Mucosa of stomach (tissue), 1 donor: ENCODE data around the gene NACC1.

ENCODE experiments used
- H3K27me3 ChIP-seq: one replicate; pipeline ENCODE4 v1.7.0; 2013; ENCODE audit warnings: mild to moderate bottlenecking, low read length; ENCODE audit not compliant: control insufficient read depth, insufficient read depth
- H3K36me3 ChIP-seq: one replicate; pipeline ENCODE4 v1.7.0; 2013; ENCODE audit warnings: low read length; ENCODE audit not compliant: control insufficient read depth, insufficient read depth
- H3K4me1 ChIP-seq: one replicate; pipeline ENCODE4 v1.7.0; 2013; ENCODE audit warnings: mild to moderate bottlenecking, low read length; ENCODE audit not compliant: control insufficient read depth, insufficient read depth
- H3K4me3 ChIP-seq: one replicate; pipeline ENCODE4 v1.7.0; 2013; ENCODE audit warnings: low read length
- H3K9ac ChIP-seq: one replicate; pipeline ENCODE4 v1.7.0; 2013; ENCODE audit warnings: mild to moderate bottlenecking, low read length, moderate library complexity
- H3K9me3 ChIP-seq: one replicate; pipeline ENCODE4 v1.7.0; 2013; ENCODE audit warnings: mild to moderate bottlenecking, low read length, moderate library complexity; ENCODE audit not compliant: control insufficient read depth
- donor health status: Pancreatic carcinoma.

NACC1 gene

DNA sequence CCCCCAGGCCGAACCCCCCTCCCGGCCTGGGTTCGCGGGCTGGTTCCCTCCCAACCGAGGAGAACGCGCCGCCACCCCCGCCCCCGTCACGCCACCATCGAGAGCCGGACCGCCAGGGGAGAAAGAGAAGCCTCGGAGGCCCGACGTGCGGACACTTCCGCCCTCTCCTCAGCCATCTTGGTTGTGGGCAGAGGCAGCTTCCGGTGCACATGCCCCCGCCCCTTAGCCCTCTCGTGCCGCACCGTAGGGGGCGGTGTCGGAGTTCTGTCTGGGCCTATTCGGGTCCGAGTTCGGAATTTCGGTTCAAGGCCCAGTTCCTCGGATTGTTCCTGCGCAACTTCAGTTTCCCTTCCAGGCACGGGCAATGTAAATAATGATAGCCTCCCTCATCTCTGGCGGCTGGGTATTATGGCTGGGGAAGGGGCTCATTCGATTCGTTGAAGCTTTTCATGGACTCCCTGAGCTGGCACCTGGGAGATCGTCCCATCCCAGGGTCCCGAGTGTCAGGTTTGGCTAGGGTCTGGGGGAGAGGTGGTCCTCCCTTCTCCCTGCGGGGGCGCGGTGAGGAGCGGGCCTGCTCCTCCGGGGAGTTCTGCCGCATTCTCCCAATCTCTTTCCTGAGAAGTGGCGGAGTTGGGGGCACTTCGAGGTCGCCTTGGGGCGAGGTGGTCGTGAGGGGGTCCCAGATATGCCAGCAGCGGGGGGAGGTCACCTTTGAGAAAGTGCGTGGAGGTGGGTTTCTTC is 32.3 kb downstream of the NACC1 start, which contains the start of the genes IER2 and STX10:
Gene IER2, plus strand, starts transcription at position 225 of the 744 bp plus-strand sequence. CDS start 2,776 bp downstream, outside the sequence.
Gene STX10, minus strand, starts transcription at position 189 of the 744 bp plus-strand sequence. CDS start 202 bp downstream, outside the sequence.
- Histone ChIP-seq H3K4me1 (peaks cover 14% of the 10 kb centered on the region), H3K27me3 (no peaks in the 10 kb centered on the region), H3K9ac (peak within 1 kb of the TSS; percentile 100), H3K36me3 (no peaks in the 10 kb centered on the region), H3K4me3 (peak within 1 kb of the TSS; percentile 100), H3K9me3 (no peaks in the 10 kb centered on the region)

GRCh38 chr19:13150931-13151604 is 33.0 kb downstream of the NACC1 start:
- Histone ChIP-seq H3K36me3 (no peaks in the 10 kb centered on the region), H3K9me3 (no peaks in the 10 kb centered on the region), H3K4me3 (peak overlapping the region; percentile 100), H3K27me3 (no peaks in the 10 kb centered on the region), H3K4me1 (peaks cover 21% of the 10 kb centered on the region), H3K9ac (peak overlapping the region; percentile 100)

- peak overlapping the region; percentile 100 for H3K9ac ChIP-seq
- H3K9me3 ChIP-seq = no peaks in the 10 kb centered on the region
- peaks cover 26% of the 10 kb centered on the region for H3K4me1 ChIP-seq
- peak overlapping the region; percentile 100 for H3K4me3 ChIP-seq
- no peaks in the 10 kb centered on the region for H3K36me3 ChIP-seq
- H3K27me3 ChIP-seq = no peaks in the 10 kb centered on the region
Measured at GRCh38 chr19:13151605-13152355, 33.7 kb downstream of the NACC1 start.

GRCh38 chr19:13152356-13152973 is 34.4 kb downstream of the NACC1 start:
- Histone ChIP-seq H3K9me3 (no peaks in the 10 kb centered on the region), H3K9ac (peak overlapping the region; percentile 97), H3K4me3 (peak overlapping the region; percentile 88), H3K27me3 (no peaks in the 10 kb centered on the region), H3K4me1 (peaks cover 26% of the 10 kb centered on the region), H3K36me3 (no peaks in the 10 kb centered on the region)

DNA sequence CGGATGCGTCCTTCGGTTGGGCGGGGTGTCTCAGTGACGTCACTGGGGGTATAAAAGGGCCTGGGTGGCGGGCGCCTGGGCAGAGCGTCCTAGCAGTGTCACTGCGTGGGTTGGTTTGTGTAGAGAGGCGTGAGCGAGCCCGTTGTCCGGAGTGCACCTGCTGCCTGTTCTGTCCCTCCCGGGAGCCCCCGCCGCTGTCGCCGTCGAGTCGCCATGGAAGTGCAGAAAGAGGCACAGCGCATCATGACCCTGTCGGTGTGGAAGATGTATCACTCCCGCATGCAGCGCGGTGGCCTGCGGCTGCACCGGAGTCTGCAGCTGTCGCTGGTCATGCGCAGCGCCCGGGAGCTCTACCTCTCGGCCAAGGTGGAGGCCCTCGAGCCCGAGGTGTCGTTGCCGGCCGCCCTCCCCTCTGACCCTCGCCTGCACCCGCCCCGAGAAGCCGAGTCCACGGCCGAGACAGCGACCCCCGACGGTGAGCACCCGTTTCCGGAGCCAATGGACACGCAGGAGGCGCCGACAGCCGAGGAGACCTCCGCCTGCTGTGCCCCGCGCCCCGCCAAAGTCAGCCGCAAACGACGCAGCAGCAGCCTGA is 35.0 kb downstream of the NACC1 start:
- peaks cover 26% of the 10 kb centered on the region for H3K4me1 ChIP-seq

GRCh38 chr19:13153569-13154240 is 35.6 kb downstream of the NACC1 start:
- no peaks in the 10 kb centered on the region for H3K36me3 ChIP-seq
- H3K27me3 ChIP-seq = no peaks in the 10 kb centered on the region
- peak overlapping the region; percentile 97 for H3K9ac ChIP-seq
- no peaks in the 10 kb centered on the region for H3K9me3 ChIP-seq
- H3K4me1 ChIP-seq = peaks cover 24% of the 10 kb centered on the region
- peak overlapping the region; percentile 88 for H3K4me3 ChIP-seq

More for the DNA sequence above, 35.0 kb downstream of the NACC1 start:
- peak overlapping the region; percentile 97 for H3K9ac ChIP-seq
- no peaks in the 10 kb centered on the region for H3K9me3 ChIP-seq
- no peaks in the 10 kb centered on the region for H3K36me3 ChIP-seq
- H3K4me3 ChIP-seq = peak overlapping the region; percentile 88
- no peaks in the 10 kb centered on the region for H3K27me3 ChIP-seq

- Histone ChIP-seq H3K4me3 (peak overlapping the region; percentile 88), H3K27me3 (no peaks in the 10 kb centered on the region)
Measured at GRCh38 chr19:13154241-13154778, 36.2 kb downstream of the NACC1 start.

DNA sequence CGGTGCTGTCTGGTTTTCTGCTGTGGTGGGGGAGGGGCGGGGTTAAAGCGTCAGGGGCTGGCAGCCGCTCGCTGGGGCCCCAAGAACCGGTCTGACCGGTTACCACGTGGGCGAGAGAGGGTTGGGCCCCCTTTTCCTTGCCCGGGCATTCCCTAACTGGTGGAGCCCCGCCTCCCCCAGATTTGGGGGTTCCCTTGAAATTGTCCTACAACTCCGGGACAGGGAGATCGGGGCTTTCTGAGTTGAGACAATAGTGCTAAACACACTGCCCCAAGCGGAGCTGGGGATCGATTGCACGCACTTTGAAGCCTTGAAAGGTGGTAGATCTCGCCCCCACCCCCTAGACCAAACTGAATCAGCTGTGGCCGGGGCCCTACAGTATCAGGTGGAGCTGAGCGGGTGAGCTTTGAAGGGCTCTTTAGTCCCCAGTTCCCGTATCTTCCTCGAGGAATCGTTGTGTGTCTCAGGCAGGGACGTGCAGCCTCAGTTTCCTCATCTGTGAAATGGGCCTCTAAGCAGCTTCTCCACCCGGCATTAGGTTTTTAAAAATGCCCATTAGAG is 36.9 kb downstream of the NACC1 start:
- H3K36me3 ChIP-seq = no peaks in the 10 kb centered on the region
- H3K4me1 ChIP-seq = peaks cover 16% of the 10 kb centered on the region
- H3K4me3 ChIP-seq = peak overlapping the region; percentile 88

More at GRCh38 chr19:13154241-13154778, 36.2 kb downstream of the NACC1 start:
- H3K9ac ChIP-seq = peak overlapping the region; percentile 97
- H3K36me3 ChIP-seq = no peaks in the 10 kb centered on the region
- no peaks in the 10 kb centered on the region for H3K9me3 ChIP-seq
- H3K4me1 ChIP-seq = peaks cover 18% of the 10 kb centered on the region

DNA sequence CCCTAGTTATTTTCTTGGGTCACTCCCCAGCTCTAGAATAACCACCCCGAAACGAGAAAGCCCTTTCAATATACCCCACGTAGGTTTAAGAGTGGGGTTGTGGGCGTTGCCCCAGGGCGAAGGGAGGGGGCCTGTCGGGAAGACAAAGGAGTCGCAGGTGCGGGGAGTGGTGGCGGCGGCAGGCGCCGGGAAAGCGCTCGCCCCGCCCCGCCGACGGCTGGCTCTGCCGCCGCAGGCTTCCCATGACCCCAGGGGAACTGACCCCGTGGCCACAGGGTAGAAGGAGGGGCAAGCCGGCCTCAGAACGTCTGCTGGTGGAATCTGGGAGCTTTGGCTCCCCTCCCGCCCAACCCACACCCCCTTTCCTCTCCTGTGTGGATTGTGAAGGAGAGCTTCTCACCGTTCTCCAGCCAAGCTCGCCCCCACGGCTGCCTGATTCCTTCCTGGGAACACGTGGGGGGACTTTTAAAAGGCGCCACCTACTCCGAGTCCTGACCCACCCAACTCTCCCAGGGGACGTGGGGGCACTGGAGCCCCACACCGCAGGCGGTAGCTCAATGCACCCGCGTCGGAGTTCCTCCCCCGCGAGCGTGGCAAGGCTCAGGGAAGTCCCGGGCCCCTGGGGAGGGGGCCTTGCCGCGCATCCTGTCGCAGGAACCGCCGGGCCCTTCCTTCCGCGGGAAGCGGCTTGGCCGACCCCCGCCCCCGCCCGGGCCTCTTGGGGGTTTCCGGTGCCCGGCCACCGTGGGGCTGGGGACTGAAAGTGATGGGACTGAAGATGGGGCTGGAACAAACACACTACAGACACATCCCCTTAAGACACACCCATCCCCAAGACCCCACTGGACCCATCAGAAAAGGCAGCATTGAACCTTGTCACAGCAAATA is 37.7 kb downstream of the NACC1 start:
- Histone ChIP-seq H3K27me3 (no peaks in the 10 kb centered on the region), H3K9ac (peak overlapping the region; percentile 97), H3K36me3 (no peaks in the 10 kb centered on the region), H3K4me3 (peak overlapping the region; percentile 21), H3K9me3 (no peaks in the 10 kb centered on the region), H3K4me1 (peaks cover 16% of the 10 kb centered on the region)

More for the DNA sequence above, 36.9 kb downstream of the NACC1 start:
- peak overlapping the region; percentile 97 for H3K9ac ChIP-seq
- H3K9me3 ChIP-seq = no peaks in the 10 kb centered on the region
- H3K27me3 ChIP-seq = no peaks in the 10 kb centered on the region

DNA sequence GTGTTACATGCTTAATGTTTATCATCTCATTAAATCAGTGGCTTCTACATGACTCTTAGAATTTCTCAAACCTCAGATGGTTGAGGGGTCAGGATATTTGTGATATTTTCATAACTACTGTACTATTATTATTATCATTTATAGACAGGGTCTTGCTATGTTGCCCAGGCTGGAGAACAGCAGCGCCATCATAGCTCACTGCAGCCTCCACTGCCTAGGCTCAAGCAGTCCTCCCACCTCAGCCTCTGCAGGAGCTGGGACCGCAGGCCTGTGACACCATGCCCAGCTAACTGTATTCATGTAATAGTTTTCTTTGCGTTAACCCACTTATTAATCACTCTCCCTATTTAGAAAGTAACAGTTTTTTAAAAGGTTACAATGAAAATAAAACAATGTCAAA is 41.6 kb downstream of the NACC1 start:
- Histone ChIP-seq H3K36me3 (no peaks in the 10 kb centered on the region), H3K4me3 (no peak overlapping the region), H3K9me3 (no peaks in the 10 kb centered on the region), H3K9ac (no peak overlapping the region), H3K4me1 (peaks cover 47% of the 10 kb centered on the region), H3K27me3 (no peaks in the 10 kb centered on the region)
